ENCODE measurements around the gene RAD23B. TPM values are rescaled to one million over a fixed set of nuclear protein-coding genes. Genes with fewer than 3 reads are reported as not detected.

The RAD23B gene
- total and polyA plus RNA-seq, 11 donors: 39.8 to 144 (median 105) TPM

DNA sequence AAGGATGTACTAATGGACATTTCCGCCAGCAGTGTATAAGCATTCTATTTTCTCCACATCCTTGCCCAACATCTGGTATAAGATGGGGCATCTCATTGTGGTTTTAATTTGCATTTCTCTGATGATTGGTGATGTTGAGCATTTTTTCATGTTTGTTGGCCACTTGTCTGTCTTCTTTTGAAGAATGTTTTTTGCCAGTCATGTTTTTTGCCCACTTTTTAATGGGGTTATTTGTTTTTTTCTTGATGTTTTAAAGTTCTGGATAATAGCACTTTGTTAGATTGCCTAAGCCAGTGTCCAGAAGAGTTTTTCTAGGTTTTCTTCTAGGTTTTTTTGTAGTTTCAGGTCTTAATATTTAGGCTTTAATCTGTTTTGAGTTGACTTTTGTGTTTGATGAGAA lies 31.7 kb downstream of the RAD23B start:
- no peak for TF ChIP-seq POLR2A (IDR thresholded peaks at IDR 0.05)
- TF ChIP-seq, protein P1, sequence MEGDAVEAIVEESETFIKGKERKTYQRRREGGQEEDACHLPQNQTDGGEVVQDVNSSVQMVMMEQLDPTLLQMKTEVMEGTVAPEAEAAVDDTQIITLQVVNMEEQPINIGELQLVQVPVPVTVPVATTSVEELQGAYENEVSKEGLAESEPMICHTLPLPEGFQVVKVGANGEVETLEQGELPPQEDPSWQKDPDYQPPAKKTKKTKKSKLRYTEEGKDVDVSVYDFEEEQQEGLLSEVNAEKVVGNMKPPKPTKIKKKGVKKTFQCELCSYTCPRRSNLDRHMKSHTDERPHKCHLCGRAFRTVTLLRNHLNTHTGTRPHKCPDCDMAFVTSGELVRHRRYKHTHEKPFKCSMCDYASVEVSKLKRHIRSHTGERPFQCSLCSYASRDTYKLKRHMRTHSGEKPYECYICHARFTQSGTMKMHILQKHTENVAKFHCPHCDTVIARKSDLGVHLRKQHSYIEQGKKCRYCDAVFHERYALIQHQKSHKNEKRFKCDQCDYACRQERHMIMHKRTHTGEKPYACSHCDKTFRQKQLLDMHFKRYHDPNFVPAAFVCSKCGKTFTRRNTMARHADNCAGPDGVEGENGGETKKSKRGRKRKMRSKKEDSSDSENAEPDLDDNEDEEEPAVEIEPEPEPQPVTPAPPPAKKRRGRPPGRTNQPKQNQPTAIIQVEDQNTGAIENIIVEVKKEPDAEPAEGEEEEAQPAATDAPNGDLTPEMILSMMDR (IDR thresholded peaks at IDR 0.05): no peak
- Histone ChIP-seq H3K36me3 (peaks cover 0 to 87% (median 70%) of the 10 kb centered on the region in 9 donors), H3K9me3 (no peaks in the 10 kb centered on the region), H3K4me3 (no peak overlapping the region), H3K27me3 (no peaks in the 10 kb centered on the region), H3K27ac (no peak overlapping the region), H3K4me1 (peaks cover 0 to 21% (median 6%) of the 10 kb centered on the region in 12 donors)
- ATAC-seq: no peak
- no peak for DNase-seq
- intact Hi-C loops (cut with DNase I): no loop called here
- 46 to 100% (median 97%) methylated on average over 1 of the region's 1 CpG for WGBS, 4 donors

DNA sequence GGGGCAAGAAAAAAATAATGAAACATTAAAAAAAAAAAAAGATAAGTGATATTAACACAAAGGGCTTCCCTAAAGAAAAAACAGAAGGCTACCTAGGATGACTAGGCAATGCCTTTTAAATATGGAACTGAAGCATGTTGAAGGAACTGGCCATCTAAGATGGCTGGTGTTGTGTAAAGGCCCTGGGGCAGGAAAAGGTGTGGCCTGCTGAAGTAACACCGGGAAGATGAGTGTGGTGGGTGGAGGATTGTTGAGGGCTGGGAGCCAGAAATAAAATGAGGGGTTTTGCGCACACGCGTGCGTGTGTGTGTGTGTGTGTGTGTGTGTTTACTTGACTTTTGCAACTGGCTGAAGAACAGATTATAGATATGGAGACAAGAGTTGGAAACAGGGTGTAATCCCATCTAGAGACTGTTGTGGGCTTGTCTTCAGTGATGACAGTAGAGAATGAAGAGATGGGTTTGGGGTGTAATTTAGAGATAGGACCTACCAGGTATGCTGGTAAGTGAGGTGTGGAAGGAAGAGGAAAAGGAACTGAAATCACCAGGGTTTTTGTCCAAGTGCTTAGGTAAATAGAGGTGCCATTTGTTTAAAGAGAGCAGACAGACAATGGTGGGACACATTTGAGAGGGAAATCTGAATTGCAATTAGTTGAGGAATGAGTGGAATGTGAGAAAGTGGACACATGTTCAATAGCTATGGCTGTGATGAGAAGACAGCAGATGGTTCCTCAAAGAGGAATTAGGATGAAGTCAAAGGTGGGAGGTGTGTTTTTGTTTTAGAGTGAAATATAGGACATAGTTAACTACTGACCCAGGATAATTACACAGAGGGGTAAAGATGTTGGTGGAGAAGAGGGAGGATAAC lies 33.9 kb downstream of the RAD23B start:
- WGBS, 4 donors: 87 to 92% (median 89%) methylated on average over 5 of the region's 5 CpGs
- H3K36me3 ChIP-seq: peaks cover 0 to 88% (median 74%) of the 10 kb centered on the region in 9 donors

DNA sequence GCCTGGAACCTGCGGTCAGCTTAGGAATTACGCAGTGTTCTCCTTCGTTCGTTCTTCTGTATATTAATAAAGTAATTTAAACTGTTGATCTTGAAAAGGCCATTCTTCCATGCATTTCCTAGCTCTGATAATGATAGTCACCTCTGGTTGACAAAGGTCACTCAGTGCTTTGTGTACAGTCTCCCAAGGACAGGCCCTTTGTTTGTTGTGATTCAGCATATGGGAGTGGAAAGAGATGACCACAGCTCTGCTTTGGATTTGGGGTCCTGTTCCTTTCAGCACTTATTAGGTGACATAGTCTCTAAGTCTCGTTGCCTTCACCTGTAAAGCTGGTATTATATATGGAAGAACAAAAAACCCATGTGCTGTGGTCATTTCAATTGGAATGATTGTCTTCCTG lies 39.6 kb downstream of the RAD23B start:
- intact Hi-C loops (cut with DNase I): loop anchor here in 1 of 10 donors (5.0 kb wide), 1 partner anchor 40 kb away; the partner anchor contains the start of gene RAD23B
- WGBS, 4 donors: 71 to 77% (median 73%) methylated on average over 5 of the region's 5 CpGs
- Histone ChIP-seq H3K4me1 (peaks cover 0 to 24% (median 7%) of the 10 kb centered on the region in 12 donors), H3K27me3 (no peaks in the 10 kb centered on the region), H3K36me3 (peaks cover 4 to 92% (median 79%) of the 10 kb centered on the region in 9 donors), H3K27ac (peak overlapping the region in 3 of 12 donors; percentile 5 to 20 (median 14)), H3K9me3 (peaks cover 0 to 8% (median 0%) of the 10 kb centered on the region in 12 donors), H3K4me3 (no peak overlapping the region)
- ATAC-seq (peak in 3 of 4 donors; percentile 55 to 63 (median 62)), DNase-seq (no peak)
- TF ChIP-seq POLR2A (IDR thresholded peaks at IDR 0.05): no peak
- TF ChIP-seq, protein P1 (IDR thresholded peaks at IDR 0.05): no peak

More for the DNA sequence above, 33.9 kb downstream of the RAD23B start:
- DNase-seq (no peak), ATAC-seq (peak in 1 of 4 donors; percentile 59)
- Histone ChIP-seq H3K27me3 (no peaks in the 10 kb centered on the region), H3K4me1 (peaks cover 0 to 25% (median 5%) of the 10 kb centered on the region in 12 donors), H3K27ac (no peak overlapping the region), H3K9me3 (no peaks in the 10 kb centered on the region), H3K4me3 (no peak overlapping the region)
- TF ChIP-seq, protein P1 (IDR thresholded peaks at IDR 0.05): no peak
- no peak for TF ChIP-seq POLR2A (IDR thresholded peaks at IDR 0.05)
- intact Hi-C loops (cut with DNase I): no loop called here

Data from heart left ventricle (tissue), 16 donors.